Lung (tissue), 12 donors: ENCODE results near the gene C2CD4D. TPM values are rescaled to one million over a fixed set of nuclear protein-coding genes. Genes with fewer than 3 reads are reported as not detected.

Source experiments
- ATAC-seq: fragments of 200-7000 bp; cut with Tn5 transposase; one replicate; pipeline ENCODE4 v1.9.1; 2020; ENCODE audit warnings: moderate number of reproducible peaks; ENCODE audit not compliant: insufficient read depth, low FRiP score
- DNase-seq, 3 donors: peaks; one replicate each; pipeline ENCODE4 v3.0.0-alpha.2; 2013 to 2017
- H3K27ac ChIP-seq, 2 donors: one replicate each; pipeline ENCODE4 v1.5.1; 2013; ENCODE audit warnings: mild to moderate bottlenecking in 2 of 2, moderate library complexity in 2 of 2, control low read depth in 1 of 2, inconsistent platforms in 1 of 2, low read depth in 1 of 2, low read length in 1 of 2
- H3K27me3 ChIP-seq, 3 donors: one replicate each; pipeline ENCODE4 v1.5.1; 2013; ENCODE audit warnings: low read length in 2 of 3; ENCODE audit not compliant: control insufficient read depth in 3 of 3, insufficient read depth in 3 of 3
- H3K36me3 ChIP-seq, 4 donors: one replicate each; pipeline ENCODE4 v1.5.1; 2013; ENCODE audit warnings: low read length in 4 of 4, mild to moderate bottlenecking in 1 of 4, moderate library complexity in 1 of 4; ENCODE audit not compliant: control insufficient read depth in 4 of 4, insufficient read depth in 4 of 4
- H3K4me1 ChIP-seq, 5 donors: one replicate each; pipeline ENCODE4 v1.5.1; 2013; ENCODE audit warnings: low read length in 5 of 5, mild to moderate bottlenecking in 2 of 5, moderate library complexity in 1 of 5; ENCODE audit not compliant: control insufficient read depth in 5 of 5, insufficient read depth in 5 of 5
- H3K4me3 ChIP-seq: one replicate; pipeline ENCODE4 v1.5.1; 2013; ENCODE audit warnings: mild to moderate bottlenecking, control low read depth, moderate library complexity
- H3K9ac ChIP-seq, 2 donors: one replicate each; pipeline ENCODE4 v1.5.1; 2013; ENCODE audit warnings: low read length in 2 of 2, control low read depth in 1 of 2; ENCODE audit not compliant: insufficient read depth in 1 of 2
- H3K9me3 ChIP-seq, 4 donors: one replicate each; pipeline ENCODE4 v1.5.1; 2013; ENCODE audit warnings: low read length in 3 of 4, mild to moderate bottlenecking in 1 of 4, moderate library complexity in 1 of 4; ENCODE audit not compliant: control insufficient read depth in 4 of 4, insufficient read depth in 3 of 4
- CTCF ChIP-seq: IDR thresholded peaks from 2 replicates; pipeline ENCODE4 v1.5.1; 2012; ENCODE audit warnings: mild to moderate bottlenecking; ENCODE audit errors: control extremely low read depth, extremely low read depth
- WGBS, 2 donors: extraction: QIAGEN DNeasy Blood & Tissue Kit; methylation state at CpG; one replicate each; pipeline ENCODE4 v1.1.7; 2013; 5-methylcytosine and 5-hydroxymethylcytosine counted together
- polyA plus RNA-seq, 2 donors: library from polyadenylated mRNA; stranded (reverse); fragments of 200-250 nt; gene quantifications; one replicate each; pipeline ENCODE4 v1.2.1, GENCODE V29; 2013
- total RNA-seq, 2 donors: library from RNA; depleted of rRNA in 1 of 2; stranded (reverse); fragments of >200 nt in 1 of 2; gene quantifications; one replicate each; pipeline ENCODE4 v1.2.1, GENCODE V29; 2014 to 2021
- donor health status: control.
- donor health status: control.
- donor health status: Bipolar disorder and iron deficiency.
- donor health status: healthy.
- donor health status: DM: yes; HTN: yes; CAD: no.

The C2CD4D gene
- total and polyA plus RNA-seq, 4 donors = 0.10 to 0.40 (median 0.19) TPM; not detected in 1

DNA sequence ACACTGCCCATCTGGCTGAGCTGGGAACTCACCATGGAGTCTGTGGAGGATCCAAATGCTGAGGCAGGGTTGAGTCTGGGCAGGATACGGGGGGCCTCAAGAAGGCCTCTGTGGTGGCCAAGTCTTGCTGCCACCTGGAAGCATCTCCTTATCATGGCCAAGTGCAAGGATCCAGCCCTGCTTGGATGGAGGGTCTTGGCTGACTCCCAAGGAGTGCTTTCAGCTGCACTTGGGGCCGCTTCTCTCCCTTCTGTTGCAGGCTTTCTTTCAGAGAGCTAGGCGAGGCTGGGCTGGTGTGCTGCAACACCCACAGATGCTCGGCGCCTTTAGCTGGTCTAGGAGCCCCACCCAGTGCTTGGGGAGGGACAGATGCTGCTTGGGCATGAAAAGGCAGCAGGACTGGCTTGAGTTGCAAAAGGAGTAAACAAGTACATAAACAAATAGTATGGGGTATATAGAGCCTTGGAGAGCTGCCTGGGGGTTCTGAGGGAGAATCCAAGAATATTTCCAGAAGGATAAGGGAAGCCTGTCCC lies 13.9 kb upstream of the C2CD4D start, which contains the start of gene THEM5:
Gene THEM5 (minus strand): TSS at position 302 of the 533 bp plus-strand sequence. CDS start 147 bp downstream, at position 155.
- Histone ChIP-seq H3K27me3 (no peaks in the 10 kb centered on the region), H3K9ac (no peak within 1 kb of the TSS), H3K4me3 (no peak within 1 kb of the TSS), H3K36me3 (no peaks in the 10 kb centered on the region), H3K27ac (no peak within 1 kb of the TSS), H3K9me3 (no peaks in the 10 kb centered on the region), H3K4me1 (peaks cover 0 to 37% (median 10%) of the 10 kb centered on the region in 5 donors)
- DNase-seq = peak in 1 of 3 donors; percentile 32
- 71 to 75% methylated on average over 5 of the region's 5 CpGs for WGBS, 2 donors
- ATAC-seq = no peak
- no peak for TF ChIP-seq CTCF

DNA sequence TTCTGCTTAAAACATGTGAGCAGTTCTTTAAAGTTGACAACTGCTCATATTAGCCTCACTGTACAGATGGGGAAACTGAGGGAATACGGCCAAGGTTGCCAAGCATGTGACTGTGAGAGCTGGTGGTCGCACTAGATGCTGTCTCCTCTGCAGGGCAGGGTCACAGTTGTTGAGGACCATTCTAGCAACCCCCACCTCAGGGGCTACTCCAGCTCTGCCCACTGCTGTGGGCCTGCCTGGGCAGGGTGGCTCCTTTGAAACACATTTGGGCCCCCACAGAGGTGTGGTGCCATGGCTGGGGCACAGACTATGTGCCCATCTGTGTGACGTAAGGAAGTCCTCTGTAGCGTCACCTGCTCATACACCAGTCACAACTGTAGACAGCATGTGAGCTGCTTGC lies 13.1 kb upstream of the C2CD4D start:
- H3K9ac ChIP-seq = no peak overlapping the region
- no peak overlapping the region for H3K4me3 ChIP-seq
- peaks cover 0 to 40% (median 14%) of the 10 kb centered on the region in 5 donors for H3K4me1 ChIP-seq
- 92 to 93% methylated on average over 4 of the region's 4 CpGs for WGBS, 2 donors
- no peaks in the 10 kb centered on the region for H3K27me3 ChIP-seq
- no peaks in the 10 kb centered on the region for H3K9me3 ChIP-seq
- H3K27ac ChIP-seq = no peak overlapping the region
- no peak for TF ChIP-seq CTCF
- ATAC-seq = no peak
- H3K36me3 ChIP-seq = no peaks in the 10 kb centered on the region
- peak in 1 of 3 donors; percentile 9 for DNase-seq

GRCh38 chr1:151851886-151852285 lies 12.3 kb upstream of the C2CD4D start:
- H3K27me3 ChIP-seq = no peaks in the 10 kb centered on the region
- H3K27ac ChIP-seq = no peak overlapping the region
- H3K36me3 ChIP-seq = no peaks in the 10 kb centered on the region
- 89 to 90% methylated on average over 8 of the region's 8 CpGs for WGBS, 2 donors
- H3K9ac ChIP-seq = no peak overlapping the region
- H3K9me3 ChIP-seq = no peaks in the 10 kb centered on the region
- peak in 1 of 3 donors; percentile 4 for DNase-seq
- peaks cover 0 to 42% (median 14%) of the 10 kb centered on the region in 5 donors for H3K4me1 ChIP-seq
- no peak overlapping the region for H3K4me3 ChIP-seq
- no peak for TF ChIP-seq CTCF
- ATAC-seq = no peak

DNA sequence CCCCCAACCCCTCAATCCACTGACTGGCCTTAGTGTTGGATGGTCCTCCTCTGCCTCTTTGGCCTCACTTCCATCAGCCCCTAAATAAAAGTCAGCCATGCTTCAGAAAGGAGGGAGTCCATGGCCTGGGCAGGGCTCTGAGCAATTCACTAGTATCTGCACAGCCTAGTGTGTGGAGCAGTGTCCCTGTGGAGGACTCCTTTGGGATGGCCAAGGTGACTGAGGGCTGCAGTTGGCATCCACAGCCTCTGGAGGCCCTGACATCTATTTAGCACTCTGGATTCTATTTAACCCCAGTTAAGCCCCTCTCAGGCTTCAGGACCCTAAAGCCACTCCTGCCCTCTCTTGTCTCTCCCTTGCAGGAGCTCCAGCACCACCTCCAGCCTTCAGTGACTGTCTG lies 10.3 kb upstream of the C2CD4D start:
- Histone ChIP-seq H3K27ac (no peak overlapping the region), H3K4me1 (peaks cover 0 to 35% (median 14%) of the 10 kb centered on the region in 5 donors), H3K36me3 (no peaks in the 10 kb centered on the region), H3K9me3 (no peaks in the 10 kb centered on the region), H3K9ac (no peak overlapping the region), H3K4me3 (no peak overlapping the region), H3K27me3 (no peaks in the 10 kb centered on the region)
- ATAC-seq (no peak), DNase-seq (no peak)
- TF ChIP-seq CTCF = no peak
